Measurements from ENCODE around the gene RTN4R. TPM values are rescaled to one million over a fixed set of nuclear protein-coding genes. Genes with fewer than 3 reads are reported as not detected.
"Not testable (repeated sequence)": the region's sequence is repeated elsewhere in the genome, so short reads cannot be mapped to it uniquely, and the experiment has no call there.

The RTN4R gene
- total RNA-seq, 2 experiments from 2014 or later: 2.8 to 3.7 TPM

DNA sequence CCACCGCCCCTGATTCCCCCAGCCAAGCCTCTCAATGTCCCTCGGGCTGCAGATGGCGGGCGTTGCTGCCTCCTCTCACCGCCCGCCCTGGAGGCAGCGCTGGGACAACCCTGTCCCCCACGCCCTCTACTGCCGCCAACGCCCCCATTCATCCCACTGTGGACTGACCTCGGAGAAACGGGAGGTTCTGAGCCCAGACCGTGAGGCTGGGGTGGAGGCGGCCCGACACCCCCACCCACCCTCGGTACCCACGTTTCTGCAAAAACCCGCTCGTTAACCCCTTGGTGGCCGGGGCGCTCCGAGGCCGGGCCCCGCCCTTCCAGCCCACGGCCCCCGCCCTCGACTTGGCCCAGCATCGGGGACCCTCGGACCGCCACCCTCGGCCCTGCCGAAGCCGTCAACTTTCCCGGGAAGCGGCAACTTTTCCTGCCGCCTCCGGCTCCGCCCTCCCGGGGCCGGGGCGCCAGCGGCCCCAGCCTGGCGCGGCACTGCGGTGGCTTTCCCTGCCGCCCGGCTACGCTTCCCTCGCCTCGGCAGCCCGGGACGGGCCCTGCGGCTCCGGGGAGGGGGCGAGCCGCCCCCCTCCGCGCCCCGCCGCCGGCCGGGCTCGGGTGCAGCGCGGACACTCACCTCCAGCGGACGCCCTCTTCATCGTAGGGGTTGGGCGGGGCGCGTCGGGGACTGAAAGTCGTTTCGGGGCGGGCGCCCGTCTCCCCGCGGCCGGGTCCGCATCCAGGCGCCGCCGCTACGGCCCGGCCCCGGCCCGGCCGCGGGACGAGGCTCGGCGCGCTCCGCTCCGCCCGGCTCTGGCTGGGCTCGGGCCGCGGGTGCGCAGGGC is 458 bp downstream of the RTN4R start:
- Mint-ChIP-seq H3K4me1 (ENCODE audit: low read depth) (peaks cover 3% of the 10 kb centered on the region), H3K4me3 (peak overlapping the region; percentile 50), H3K36me3 (ENCODE audit: low read depth) (no peaks in the 10 kb centered on the region), H3K27ac (no peak overlapping the region), H3K9me3 (no peaks in the 10 kb centered on the region), H3K27me3 (no peaks in the 10 kb centered on the region)
- DNase-seq: peak; percentile 40
- intact Hi-C loops (cut with micrococcal nuclease): loop anchor here (5.0 kb wide), 1 partner anchor 110 kb away; no protein-coding TSS in a partner anchor
- CTCF ChIA-PET: no interaction called here
- no peak for ATAC-seq
- TF ChIP-seq, protein P1, sequence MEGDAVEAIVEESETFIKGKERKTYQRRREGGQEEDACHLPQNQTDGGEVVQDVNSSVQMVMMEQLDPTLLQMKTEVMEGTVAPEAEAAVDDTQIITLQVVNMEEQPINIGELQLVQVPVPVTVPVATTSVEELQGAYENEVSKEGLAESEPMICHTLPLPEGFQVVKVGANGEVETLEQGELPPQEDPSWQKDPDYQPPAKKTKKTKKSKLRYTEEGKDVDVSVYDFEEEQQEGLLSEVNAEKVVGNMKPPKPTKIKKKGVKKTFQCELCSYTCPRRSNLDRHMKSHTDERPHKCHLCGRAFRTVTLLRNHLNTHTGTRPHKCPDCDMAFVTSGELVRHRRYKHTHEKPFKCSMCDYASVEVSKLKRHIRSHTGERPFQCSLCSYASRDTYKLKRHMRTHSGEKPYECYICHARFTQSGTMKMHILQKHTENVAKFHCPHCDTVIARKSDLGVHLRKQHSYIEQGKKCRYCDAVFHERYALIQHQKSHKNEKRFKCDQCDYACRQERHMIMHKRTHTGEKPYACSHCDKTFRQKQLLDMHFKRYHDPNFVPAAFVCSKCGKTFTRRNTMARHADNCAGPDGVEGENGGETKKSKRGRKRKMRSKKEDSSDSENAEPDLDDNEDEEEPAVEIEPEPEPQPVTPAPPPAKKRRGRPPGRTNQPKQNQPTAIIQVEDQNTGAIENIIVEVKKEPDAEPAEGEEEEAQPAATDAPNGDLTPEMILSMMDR (IDR thresholded peaks at IDR 0.05): no peak
- POLR2A ChIA-PET: no interaction called here

DNA sequence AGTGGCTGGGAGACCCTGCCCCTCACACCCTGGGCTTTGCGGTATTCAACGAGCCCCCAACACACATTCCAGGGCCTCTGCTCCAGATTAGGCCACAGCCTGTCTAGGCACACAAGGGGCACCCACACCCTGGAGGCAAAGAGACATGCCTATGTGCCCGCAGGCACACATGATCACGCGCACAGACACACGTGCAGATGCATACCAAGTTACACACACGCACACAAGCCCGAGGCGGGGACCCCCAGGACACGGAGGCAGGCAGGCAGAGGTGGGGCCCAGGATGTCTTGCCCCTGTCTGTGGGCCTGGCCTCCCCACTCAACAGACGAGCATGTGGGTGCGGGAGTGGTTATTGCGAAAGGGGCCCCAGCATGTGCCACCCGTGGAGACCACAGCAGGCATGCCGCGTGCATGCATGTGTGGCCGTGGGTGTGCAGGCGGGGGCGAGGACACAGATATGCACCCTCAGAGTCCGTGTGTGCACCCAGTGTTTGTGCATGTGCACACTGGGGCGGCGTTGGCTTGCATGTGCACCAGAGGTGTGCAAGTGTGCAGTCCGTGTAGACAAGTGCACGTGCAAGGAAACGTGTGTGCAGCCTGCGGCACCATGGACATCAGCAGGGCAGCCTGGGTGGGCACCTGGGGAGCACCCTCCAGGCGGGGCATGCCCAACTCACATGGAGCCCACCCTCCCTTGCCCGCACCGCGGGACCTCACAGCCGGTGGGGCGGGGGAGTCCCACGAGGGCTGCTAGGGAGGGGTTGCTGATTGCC is 1.3 kb downstream of the RTN4R start:
- DNase-seq; H3K27ac Mint-ChIP-seq; POLR2A ChIA-PET; H3K27me3 Mint-ChIP-seq; H3K36me3 Mint-ChIP-seq (ENCODE audit: low read depth); CTCF ChIA-PET; H3K4me1 Mint-ChIP-seq (ENCODE audit: low read depth); ATAC-seq; H3K9me3 Mint-ChIP-seq: not testable (repeated sequence)
- H3K4me3 Mint-ChIP-seq: peak overlapping the region; percentile 50
- intact Hi-C loops (cut with micrococcal nuclease): loop anchor here (5.0 kb wide), 1 partner anchor 110 kb away; no protein-coding TSS in a partner anchor

DNA sequence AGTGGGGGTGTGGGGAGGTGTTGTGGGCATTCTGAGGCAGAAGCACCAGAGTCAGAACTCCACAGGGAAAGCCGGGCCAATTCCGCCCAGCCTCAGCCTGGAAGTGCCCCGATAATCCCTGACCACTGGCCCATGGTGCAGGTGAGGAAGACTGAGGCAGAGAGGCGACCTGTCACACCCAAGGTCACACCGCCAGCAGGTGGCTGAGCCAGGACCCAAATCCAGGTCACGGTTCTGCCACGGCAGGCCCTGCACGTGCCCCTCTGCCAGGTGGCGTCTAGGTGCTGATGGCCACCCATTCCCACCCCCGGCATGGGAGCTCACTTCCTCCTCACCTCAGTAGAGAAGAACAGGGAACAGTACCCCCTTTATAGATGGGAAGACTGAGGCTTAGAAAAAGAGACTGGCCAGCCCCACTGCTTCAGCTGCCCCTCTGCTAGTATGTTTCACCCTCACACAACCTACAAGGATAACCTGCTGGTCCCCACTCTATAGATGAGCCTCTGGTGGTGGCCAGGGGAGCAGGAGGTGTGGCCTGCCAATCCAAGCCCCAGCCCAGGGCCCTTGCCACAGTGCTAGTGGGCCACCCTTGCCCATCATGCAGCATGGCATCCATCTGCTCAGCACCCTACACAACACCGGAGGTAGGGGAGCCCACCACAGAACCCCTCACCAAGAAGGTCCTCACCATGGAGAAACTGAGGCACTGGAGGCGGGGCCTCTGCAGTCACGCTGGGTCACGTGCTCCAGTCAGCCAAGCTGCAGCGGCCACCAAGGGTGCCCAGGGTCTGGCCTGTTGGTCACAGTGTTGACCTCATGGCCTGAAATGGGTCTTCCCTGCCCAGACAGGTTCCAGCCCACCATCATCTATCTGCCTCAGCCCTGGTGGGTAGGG is 2.1 kb downstream of the RTN4R start:
- ATAC-seq; DNase-seq; H3K9me3 Mint-ChIP-seq; H3K27ac Mint-ChIP-seq; POLR2A ChIA-PET; H3K27me3 Mint-ChIP-seq; H3K4me1 Mint-ChIP-seq (ENCODE audit: low read depth); CTCF ChIA-PET; H3K36me3 Mint-ChIP-seq (ENCODE audit: low read depth): not testable (repeated sequence)
- peak overlapping the region; percentile 14 for H3K4me3 Mint-ChIP-seq
- intact Hi-C loops (cut with micrococcal nuclease): loop anchor here (5.0 kb wide), 1 partner anchor 109 kb away; no protein-coding TSS in a partner anchor

DNA sequence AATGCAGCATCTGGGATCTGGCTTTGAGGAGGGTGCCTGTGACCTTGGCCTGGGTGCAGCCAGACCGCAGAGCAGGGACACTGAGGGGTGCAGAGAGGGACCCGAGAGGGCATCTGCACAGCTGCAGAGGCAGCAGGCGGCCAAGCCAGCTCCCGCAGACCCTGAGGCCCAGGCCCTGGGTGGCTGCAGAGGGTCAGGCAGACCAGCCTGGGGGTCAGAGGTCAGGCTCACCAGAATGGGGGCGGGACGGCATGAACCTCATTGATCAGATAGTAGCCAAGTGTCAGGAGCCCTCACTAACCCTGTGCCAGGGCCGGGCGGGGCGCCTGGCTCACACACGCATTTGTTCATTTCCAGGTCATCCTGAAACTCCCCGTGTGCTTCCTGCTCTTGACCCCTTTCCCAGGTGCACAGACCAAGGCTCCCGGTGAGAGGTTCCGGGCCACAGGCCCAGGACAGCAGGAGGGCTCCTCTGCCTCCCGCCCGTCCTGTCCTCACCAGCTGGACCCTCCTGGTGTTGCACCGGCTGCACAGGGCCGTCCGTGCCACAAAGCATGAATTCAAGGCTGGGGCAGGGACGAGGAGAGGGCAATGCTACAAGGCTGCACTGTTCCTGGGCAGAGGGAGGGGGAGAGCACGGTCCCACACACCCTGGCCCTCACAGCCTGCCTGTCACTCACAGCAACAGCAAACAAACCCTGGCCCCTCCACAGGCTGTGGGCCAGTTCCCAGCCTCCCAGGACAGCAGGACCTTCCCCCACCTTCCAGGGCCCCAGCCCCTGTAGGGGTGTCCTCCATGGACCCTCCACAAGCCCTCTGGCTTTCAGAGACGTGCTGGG is 3.3 kb downstream of the RTN4R start:
- Mint-ChIP-seq H3K4me3 (no peak overlapping the region), H3K9me3 (no peaks in the 10 kb centered on the region), H3K27me3 (no peaks in the 10 kb centered on the region), H3K4me1 (ENCODE audit: low read depth) (peaks cover 3% of the 10 kb centered on the region), H3K36me3 (ENCODE audit: low read depth) (no peaks in the 10 kb centered on the region), H3K27ac (no peak overlapping the region)
- ChIA-PET CTCF (no interaction called here), POLR2A (no interaction called here)
- DNase-seq (no peak), ATAC-seq (no peak)
- intact Hi-C loops (cut with micrococcal nuclease): loop anchor here (5.0 kb wide), 1 partner anchor 108 kb away; no protein-coding TSS in a partner anchor
- TF ChIP-seq, protein P1 (IDR thresholded peaks at IDR 0.05): no peak

DNA sequence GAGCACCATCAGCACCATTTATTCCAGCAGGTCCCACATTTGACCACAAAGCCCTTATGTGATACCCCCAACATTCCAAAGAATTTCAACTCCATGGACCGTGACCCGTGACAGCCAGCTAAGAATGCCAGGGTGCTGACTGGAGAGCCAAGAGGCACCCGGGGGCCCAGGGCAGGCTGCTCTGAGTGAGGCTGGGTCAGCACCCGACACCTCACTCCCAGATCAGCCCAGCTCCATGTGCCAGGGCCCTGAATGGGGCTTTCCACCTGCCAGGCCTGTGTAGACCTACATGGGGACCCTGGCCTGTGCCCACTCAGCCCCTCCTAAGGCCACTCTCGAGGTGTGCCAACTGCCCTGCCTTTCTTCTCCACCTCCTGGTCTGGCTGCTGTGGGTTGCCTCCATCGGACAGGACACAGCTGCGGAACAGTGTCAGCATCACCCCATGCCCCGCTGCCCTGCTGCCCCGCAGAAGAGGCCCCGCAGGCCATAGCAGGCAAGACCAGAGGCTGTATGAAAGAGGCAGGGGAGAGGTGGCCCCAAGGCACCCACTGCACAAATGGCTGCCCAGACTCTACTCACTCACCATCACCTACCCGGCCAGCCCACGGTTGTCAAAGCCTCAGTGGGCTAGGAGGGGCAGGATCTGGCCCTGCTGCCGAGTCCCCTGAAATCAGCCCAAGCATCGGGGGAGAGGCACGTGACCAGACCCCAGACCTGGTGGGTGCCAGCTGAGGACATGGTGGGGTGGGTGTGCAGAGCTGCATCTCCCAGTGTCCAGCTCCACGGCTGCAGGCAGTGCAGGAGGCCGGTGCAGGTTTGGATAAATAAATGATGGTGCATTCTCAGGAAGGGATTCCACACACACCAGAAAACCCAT is 4.5 kb downstream of the RTN4R start:
- CTCF ChIA-PET; intact Hi-C loops (cut with micrococcal nuclease); H3K36me3 Mint-ChIP-seq (ENCODE audit: low read depth); H3K27me3 Mint-ChIP-seq; H3K27ac Mint-ChIP-seq; H3K4me3 Mint-ChIP-seq; DNase-seq; ATAC-seq; H3K9me3 Mint-ChIP-seq; H3K4me1 Mint-ChIP-seq (ENCODE audit: low read depth): not testable (repeated sequence)
- POLR2A ChIA-PET: interaction anchor here (1.0 kb wide), 1 partner anchor 114 kb away, joined by 3 read pairs; no protein-coding TSS in a partner anchor
